T-helper 17 cell (primary cell): ENCODE data around the gene AQP12A. TPM values are rescaled to one million over a fixed set of nuclear protein-coding genes. Genes with fewer than 3 reads are reported as not detected.
"Not testable (repeated sequence)": the region's sequence is repeated elsewhere in the genome, so short reads cannot be mapped to it uniquely, and the experiment has no call there.

Experiments used
- ATAC-seq: fragments of 150-1000 bp; cut with Tn5 transposase; 2 replicates; pipeline ENCODE4 v1.10.0; 2021; ENCODE audit warnings: mild to moderate bottlenecking, moderate library complexity
- DNase-seq, 3 donors: peaks; one replicate each; pipeline versions ENCODE4 v3.0.0 to v3.0.0-alpha.2; 2020 to 2021
- H3K9me3 ChIP-seq: one replicate; pipeline ENCODE4 v1.7.0; 2013; ENCODE audit warnings: low read length, mild to moderate bottlenecking; ENCODE audit not compliant: control insufficient read depth, poor library complexity, severe bottlenecking
- H3K27ac Mint-ChIP-seq: one replicate; pipeline ENCODE4 v1.8.0; 2022; ENCODE audit warnings: mild to moderate bottlenecking, moderate library complexity, mixed read lengths
- H3K27me3 Mint-ChIP-seq: one replicate; pipeline ENCODE4 v1.8.0; 2022; ENCODE audit warnings: mixed read lengths
- H3K36me3 Mint-ChIP-seq: one replicate; pipeline ENCODE4 v1.8.0; 2022; ENCODE audit warnings: low read depth, mixed read lengths
- H3K4me1 Mint-ChIP-seq: one replicate; pipeline ENCODE4 v1.8.0; 2022; ENCODE audit warnings: mild to moderate bottlenecking, mixed read lengths
- H3K4me3 Mint-ChIP-seq: one replicate; pipeline ENCODE4 v1.8.0; 2022; ENCODE audit warnings: mild to moderate bottlenecking, moderate library complexity, mixed read lengths
- total RNA-seq, 4 donors: library from RNA in 2 of 4; stranded (reverse) in 2 of 4; gene quantifications; one replicate each; pipeline ENCODE4 v1.2.3 and lab custom pipeline; 2022 to 2026

AQP12A gene
- total RNA-seq, 2 donors from 2014 or later: not detected

DNA sequence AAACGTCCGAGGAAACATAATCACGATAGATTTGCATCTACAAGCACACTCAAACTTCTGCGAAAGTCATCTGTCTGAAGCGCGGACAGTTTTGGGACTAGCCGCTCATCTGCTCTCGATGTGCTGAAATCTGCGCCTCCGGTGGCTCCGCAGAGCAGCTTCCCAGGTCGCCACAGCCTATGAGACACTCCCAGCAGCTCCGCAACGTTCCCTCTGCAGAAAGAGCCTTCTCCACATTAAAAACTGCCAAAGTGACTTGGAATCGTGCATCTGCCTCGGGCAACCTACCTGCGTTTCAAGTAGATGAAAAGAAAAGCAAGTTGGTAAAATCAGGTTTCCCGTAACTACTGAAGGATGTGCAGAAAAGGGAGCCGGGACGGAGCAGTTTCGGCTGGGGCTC is 8.9 kb downstream of the AQP12A start:
- H3K36me3 Mint-ChIP-seq, H3K27ac Mint-ChIP-seq, H3K9me3 ChIP-seq, ATAC-seq, DNase-seq, H3K4me3 Mint-ChIP-seq: not testable (repeated sequence)
- Mint-ChIP-seq H3K4me1 (peaks cover 16% of the 10 kb centered on the region), H3K27me3 (peaks cover 17% of the 10 kb centered on the region)

DNA sequence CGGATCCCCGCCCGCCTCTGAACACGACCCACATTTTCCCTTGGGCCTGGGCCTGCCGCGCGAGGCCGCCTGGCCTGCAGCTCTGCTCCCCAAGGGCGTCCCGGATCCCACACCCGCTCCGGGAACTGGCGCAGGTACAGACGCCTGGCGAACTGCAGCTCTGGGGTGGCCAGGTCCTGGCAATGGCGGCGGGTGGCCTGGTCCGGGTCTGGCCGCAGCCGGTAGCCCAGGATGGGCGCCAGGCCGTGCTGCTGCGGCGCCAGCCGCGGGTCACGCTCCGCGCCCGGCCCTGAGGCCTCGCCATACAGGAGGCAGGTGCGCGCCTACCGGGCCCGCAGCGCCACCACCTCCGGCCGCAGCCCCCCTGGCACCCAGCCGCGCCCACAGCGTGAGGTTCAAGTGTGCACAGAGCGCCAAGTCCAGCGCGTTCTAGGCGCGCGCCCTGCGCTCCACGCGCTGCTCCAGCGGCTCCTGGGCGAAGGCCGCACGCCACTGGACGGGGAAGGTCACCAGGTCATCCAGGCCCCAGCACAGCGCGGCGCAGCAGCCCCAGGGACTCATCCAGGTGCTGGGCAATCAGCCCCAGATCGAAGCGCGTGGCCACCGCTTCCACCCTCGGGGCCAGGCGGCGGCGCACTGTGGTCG is 9.5 kb downstream of the AQP12A start:
- ATAC-seq: no peak
- H3K27me3 Mint-ChIP-seq: peaks cover 18% of the 10 kb centered on the region
- H3K9me3 ChIP-seq: no peaks in the 10 kb centered on the region
- peaks cover 3% of the 10 kb centered on the region for H3K36me3 Mint-ChIP-seq
- H3K27ac Mint-ChIP-seq: no peak overlapping the region
- peaks cover 17% of the 10 kb centered on the region for H3K4me1 Mint-ChIP-seq
- peak in 1 of 3 donors; percentile 7 for DNase-seq
- H3K4me3 Mint-ChIP-seq: no peak overlapping the region

DNA sequence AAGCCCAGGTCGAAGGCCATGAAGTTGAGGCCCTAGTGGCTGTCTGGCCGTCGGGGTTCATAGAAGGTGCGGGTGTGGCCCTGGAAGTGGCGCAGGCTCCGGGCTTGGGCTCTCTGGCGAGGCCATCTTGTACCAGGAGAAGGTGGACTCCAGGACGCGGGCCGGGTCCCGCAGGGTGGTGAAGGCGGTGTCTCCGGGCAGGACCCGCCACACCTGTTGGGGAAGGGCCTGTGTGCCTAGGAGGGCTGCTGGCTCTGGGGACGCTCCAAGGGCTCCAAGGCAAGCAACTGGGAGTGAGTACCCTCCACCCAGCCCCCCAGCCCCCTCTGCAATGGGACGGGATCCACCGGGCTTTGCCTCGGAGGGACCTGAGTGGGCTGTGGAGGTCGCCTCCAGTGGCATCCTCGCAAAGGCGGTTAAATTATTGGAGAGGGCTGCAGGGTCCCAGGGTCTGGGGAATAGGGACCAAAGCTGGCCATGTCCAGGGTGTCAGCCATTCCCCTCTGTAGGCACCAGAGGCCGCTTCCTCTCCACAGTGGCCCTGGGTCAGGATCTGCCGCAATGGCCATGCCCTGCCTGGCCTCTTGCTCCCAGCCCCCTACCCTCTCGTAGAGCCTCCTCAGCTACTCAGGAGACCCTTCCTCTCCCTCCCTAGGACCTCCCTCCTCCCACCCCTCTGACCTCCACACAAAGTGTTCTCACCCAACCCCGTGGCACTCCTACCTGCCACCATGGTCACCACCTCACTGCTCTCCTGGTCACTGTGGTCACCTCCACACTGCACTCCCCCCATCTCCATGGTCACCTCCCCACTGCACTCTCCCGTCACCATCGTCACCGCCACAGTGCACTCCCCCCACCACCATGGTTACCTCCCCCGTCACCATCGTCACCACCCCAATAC is 10.3 kb downstream of the AQP12A start:
- H3K4me3 Mint-ChIP-seq: no peak overlapping the region
- H3K9me3 ChIP-seq: no peaks in the 10 kb centered on the region
- peaks cover 3% of the 10 kb centered on the region for H3K36me3 Mint-ChIP-seq
- ATAC-seq (no peak), DNase-seq (no peak)
- H3K27me3 Mint-ChIP-seq: peaks cover 18% of the 10 kb centered on the region
- peaks cover 17% of the 10 kb centered on the region for H3K4me1 Mint-ChIP-seq
- no peak overlapping the region for H3K27ac Mint-ChIP-seq

DNA sequence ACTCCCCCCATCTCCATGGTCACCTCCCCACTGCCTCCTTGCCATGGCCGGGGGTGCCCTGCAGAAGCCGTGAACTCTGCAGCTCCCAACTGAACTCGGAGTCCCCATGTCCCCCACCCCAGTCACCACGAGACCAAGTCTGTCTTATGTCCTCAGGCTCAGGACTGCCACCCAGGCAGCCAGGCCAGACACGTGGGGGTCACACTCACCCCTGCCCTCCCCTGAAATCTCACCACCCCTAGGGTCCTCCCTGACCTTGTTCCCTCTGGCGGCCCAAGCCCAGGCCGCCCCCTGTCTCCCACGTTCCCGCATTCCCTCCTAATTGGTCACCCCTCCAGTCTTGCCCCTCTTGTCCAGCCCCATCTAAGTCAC is 11.0 kb downstream of the AQP12A start:
- no peaks in the 10 kb centered on the region for H3K9me3 ChIP-seq
- DNase-seq (no peak), ATAC-seq (no peak)
- Mint-ChIP-seq H3K36me3 (peaks cover 3% of the 10 kb centered on the region), H3K27me3 (peaks cover 18% of the 10 kb centered on the region), H3K4me3 (no peak overlapping the region), H3K4me1 (peaks cover 17% of the 10 kb centered on the region), H3K27ac (no peak overlapping the region)

DNA sequence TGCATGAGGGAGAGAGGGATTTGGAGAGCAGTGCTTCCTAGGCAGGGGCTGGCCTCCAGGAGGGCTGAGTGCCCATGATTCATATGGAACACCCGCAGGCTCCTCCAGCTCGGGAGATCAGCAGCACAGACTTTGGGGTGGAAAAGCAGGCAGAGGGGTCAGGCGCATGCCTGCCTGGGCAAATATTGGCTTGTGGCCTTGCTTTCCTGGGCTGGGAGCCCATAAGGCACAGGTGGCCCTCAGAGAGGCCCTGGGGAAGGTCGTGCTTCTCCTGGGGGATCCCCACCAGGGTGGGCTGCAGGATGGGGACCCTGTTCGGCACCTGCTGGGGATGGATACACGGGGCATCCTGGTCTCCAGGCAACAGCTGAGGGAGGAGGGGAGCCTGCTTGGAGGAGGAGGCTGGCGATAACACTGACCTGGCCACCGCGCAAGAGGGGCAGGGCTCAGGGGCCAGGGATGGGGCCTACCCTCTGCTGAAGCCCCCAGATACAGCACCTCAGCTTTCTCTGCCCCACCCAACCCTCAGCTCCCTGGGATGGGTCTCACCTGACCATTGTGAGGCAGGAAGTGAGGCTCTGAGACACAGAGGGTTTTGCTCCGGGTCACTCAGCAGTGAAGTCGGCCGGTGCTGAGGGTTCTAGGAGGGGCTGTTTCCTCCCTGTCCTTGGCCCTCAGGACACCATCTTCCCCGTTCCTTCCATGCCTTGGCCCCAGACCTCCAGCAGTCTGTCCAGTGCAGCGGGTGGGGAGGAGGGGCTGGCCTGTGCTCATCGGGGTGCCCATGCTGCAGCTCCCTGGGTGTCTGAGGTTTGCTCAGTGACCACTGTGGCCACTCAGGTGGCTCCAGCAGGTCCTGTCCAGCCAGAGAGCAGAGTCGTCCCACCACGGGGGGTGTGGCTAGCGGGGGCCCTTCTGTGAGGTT is 12.0 kb downstream of the AQP12A start:
- H3K4me1 Mint-ChIP-seq: peaks cover 17% of the 10 kb centered on the region
- H3K36me3 Mint-ChIP-seq: peaks cover 3% of the 10 kb centered on the region
- ATAC-seq (no peak), DNase-seq (peak in 1 of 3 donors; percentile 3)
- no peak overlapping the region for H3K4me3 Mint-ChIP-seq
- H3K27me3 Mint-ChIP-seq: peaks cover 18% of the 10 kb centered on the region
- H3K27ac Mint-ChIP-seq: peak overlapping the region; percentile 73
- no peaks in the 10 kb centered on the region for H3K9me3 ChIP-seq

DNA sequence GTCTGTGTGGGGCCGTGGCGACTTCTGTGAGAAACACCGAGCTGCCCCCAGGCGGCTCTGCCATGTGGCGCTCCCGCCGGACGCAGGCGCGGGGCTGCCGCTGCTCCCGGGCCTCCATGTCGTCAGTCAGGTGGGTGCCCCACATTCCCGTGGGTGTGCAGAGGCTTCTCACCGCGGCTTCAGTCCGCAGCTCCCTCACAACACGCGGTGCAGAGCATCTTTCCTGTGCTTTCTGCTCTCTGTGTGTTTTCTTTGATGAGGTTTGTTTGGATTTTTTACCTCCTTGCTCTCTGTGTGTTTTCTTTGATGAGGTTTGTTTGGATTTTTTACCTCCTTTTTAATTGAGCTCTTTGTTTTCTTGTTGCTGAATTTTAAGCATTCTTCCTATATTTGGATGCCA is 13.0 kb downstream of the AQP12A start:
- H3K4me1 Mint-ChIP-seq: peaks cover 17% of the 10 kb centered on the region
- peak; percentile 84 for ATAC-seq
- peak overlapping the region; percentile 83 for H3K4me3 Mint-ChIP-seq
- peaks cover 3% of the 10 kb centered on the region for H3K36me3 Mint-ChIP-seq
- peaks cover 23% of the 10 kb centered on the region for H3K27me3 Mint-ChIP-seq
- peak in 2 of 3 donors; percentile 9 to 19 for DNase-seq
- H3K27ac Mint-ChIP-seq: peak overlapping the region; percentile 85
- no peaks in the 10 kb centered on the region for H3K9me3 ChIP-seq

DNA sequence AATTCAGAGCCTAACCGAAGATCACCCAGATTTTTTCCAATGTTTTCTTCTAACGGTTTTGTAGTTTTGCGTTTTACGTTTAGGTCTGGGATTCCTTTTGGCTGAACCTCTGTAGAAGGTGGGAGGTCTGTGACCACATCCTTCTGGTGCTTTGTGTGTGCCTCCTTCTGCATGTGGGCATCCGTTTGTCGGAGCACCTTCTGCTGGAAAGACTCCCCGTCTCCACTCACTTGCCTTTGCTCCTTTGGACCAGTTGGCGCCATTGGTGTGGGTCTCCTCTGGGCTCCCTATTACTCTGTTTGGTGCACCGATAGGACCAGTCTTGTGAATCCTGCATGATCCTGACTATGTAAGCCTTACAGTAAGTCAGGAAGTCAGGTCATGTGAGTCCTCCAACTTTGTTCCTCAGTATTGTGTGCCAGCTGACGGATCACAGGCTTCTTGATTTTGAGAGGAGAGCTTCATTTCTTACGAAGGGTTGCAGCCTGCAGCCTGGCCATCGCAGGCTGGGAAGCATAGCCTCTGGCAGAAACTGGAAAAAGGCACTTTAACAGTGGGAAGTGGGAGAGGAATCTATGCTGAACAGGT is 13.6 kb downstream of the AQP12A start:
- no peaks in the 10 kb centered on the region for H3K9me3 ChIP-seq
- Mint-ChIP-seq H3K27ac (peak overlapping the region; percentile 85), H3K4me1 (peaks cover 17% of the 10 kb centered on the region), H3K36me3 (peaks cover 3% of the 10 kb centered on the region), H3K4me3 (peak overlapping the region; percentile 83), H3K27me3 (peaks cover 26% of the 10 kb centered on the region)
- ATAC-seq: peak; percentile 35
- DNase-seq: no peak

DNA sequence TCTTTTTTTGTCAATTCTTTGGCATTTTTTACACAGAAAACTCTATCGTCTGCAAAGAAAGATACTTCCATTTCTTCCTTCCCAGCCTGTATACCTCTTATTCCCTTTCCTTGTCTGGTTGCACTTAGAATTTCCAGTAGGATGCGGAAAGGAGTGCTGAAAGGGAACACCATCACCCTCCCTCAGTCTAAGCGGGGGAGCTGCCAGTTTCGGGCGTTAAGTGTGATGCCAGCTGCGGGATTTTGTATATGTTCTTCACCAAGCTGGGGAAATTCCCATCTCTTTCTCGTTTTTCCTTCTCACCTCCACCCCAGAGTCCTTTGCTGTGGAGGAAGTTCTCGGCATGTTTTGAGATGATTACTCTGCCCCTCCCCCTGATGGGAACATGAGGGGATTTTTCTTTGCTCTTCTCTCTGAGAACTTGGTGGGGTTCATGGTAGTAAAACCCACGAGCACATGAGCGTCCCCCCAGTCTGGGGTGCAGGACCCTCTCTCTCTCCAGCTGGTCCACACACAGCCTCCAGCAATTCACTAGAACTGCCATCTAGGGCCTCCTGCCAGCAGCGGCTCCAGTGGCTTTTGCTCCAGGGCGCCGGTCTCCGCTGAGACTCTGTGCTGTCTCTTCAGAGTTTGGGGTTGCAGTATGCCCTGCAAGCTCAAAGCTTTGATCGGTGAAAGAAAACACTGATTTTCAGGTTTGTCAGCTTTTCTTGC is 15.5 kb downstream of the AQP12A start:
- Mint-ChIP-seq H3K36me3 (peaks cover 3% of the 10 kb centered on the region), H3K4me1 (peaks cover 17% of the 10 kb centered on the region), H3K4me3 (no peak overlapping the region), H3K27ac (no peak overlapping the region), H3K27me3 (peaks cover 26% of the 10 kb centered on the region)
- no peaks in the 10 kb centered on the region for H3K9me3 ChIP-seq
- DNase-seq (no peak), ATAC-seq (no peak)

DNA sequence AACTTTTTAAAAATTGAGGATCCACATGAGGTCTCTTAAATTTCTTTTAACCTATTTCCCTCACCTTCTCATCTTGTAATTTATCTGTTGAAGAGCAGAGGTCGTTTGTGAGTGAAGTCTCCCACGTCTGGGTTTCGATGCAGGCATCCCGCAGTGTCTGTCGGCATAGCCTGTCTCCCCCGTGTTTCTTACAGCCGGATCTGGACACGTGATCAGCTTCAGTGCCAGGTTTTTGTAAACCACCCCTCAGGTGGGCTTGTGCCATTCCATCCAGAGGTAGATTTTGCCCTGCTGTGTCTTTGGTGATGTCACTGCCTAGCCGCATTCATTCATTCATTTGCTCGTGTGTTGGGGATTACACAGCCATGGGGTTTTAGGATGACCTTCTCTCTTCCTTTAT is 16.2 kb downstream of the AQP12A start:
- ATAC-seq: no peak
- no peak overlapping the region for H3K27ac Mint-ChIP-seq
- H3K4me3 Mint-ChIP-seq: no peak overlapping the region
- H3K27me3 Mint-ChIP-seq: peaks cover 26% of the 10 kb centered on the region
- H3K36me3 Mint-ChIP-seq: peaks cover 3% of the 10 kb centered on the region
- H3K9me3 ChIP-seq: no peaks in the 10 kb centered on the region
- no peak for DNase-seq
- peaks cover 17% of the 10 kb centered on the region for H3K4me1 Mint-ChIP-seq

DNA sequence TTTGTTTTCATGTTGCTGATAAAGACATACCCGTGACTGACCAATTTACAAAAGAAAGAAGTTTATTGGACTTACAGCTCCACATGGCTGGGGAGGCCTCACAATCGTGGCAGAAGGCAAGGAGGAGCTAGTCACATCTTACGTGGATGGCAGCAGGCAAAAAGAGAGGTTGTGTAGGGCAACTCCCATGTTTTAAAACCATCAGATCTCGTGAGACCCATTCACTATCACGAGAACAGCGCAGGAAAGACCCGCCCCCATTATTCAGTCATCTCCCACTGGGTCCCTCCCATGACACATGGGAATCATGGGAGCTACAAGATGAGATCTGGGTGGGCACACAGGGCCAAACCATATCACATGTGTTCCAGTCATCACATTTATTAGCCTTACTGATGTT is 16.8 kb downstream of the AQP12A start:
- Mint-ChIP-seq H3K27me3 (peaks cover 21% of the 10 kb centered on the region), H3K27ac (no peak overlapping the region), H3K4me3 (no peak overlapping the region), H3K4me1 (peaks cover 13% of the 10 kb centered on the region), H3K36me3 (peaks cover 3% of the 10 kb centered on the region)
- ATAC-seq (no peak), DNase-seq (no peak)
- H3K9me3 ChIP-seq: no peaks in the 10 kb centered on the region

DNA sequence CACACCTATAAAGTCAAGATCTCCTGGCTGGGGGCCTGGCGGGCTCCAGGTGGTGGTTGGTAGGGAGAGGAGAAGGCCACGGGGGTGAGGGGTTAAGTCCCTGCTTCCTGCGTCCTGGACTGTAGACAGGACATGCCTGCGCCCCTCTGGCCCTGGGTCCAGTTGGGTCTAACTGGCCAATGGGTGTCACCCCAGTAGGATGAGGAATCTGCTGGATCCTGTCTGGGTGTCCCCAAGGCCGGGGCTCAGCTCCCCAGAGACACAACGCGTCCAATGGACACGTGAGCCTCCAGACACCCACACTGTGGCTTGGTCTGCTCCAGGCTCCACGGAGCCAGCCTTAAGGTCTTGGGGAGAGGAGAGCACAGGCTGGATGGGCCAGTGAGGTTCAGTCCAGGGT is 19.6 kb downstream of the AQP12A start:
- Mint-ChIP-seq H3K4me1 (no peaks in the 10 kb centered on the region), H3K36me3 (no peaks in the 10 kb centered on the region), H3K4me3 (no peak overlapping the region), H3K27ac (no peak overlapping the region), H3K27me3 (peaks cover 8% of the 10 kb centered on the region)
- DNase-seq: peak in 1 of 3 donors; percentile 8
- H3K9me3 ChIP-seq: no peaks in the 10 kb centered on the region
- no peak for ATAC-seq

DNA sequence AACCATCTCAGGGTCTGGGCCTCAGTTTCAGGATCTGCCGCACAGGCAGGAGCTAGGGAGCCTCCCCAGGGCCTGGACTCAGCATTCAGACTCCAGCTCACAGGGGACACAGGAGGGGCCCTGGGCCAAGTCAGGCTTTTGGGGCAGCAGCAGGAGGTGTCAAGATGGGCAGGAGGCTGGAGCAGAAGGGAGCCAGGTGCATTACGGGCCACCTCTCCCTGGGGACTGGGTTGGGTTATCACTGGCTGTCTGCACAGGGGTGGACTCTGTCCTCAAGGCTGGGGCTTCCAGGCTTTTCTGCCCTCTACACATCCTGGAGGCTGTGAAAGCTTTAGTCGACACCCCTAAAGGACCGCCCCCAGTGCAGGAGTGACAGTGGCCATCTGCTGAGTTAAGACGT is 20.0 kb downstream of the AQP12A start:
- DNase-seq (no peak), ATAC-seq (no peak)
- H3K9me3 ChIP-seq: no peaks in the 10 kb centered on the region
- H3K36me3 Mint-ChIP-seq: no peaks in the 10 kb centered on the region
- H3K27me3 Mint-ChIP-seq: peaks cover 8% of the 10 kb centered on the region
- no peak overlapping the region for H3K27ac Mint-ChIP-seq
- no peaks in the 10 kb centered on the region for H3K4me1 Mint-ChIP-seq
- H3K4me3 Mint-ChIP-seq: no peak overlapping the region
